SK-N-SH treated with all-trans-retinoic acid at 6 μM for 48 hours (cell line): ENCODE data around the gene KLHL18.

ENCODE experiments used
- ATAC-seq: fragments of 200-7000 bp; cut with Tn5 transposase; 3 replicates; pipeline ENCODE4 v1.9.1; 2020; ENCODE audit warnings: mild to moderate bottlenecking, moderate library complexity
- ARNTL ChIP-seq: fragments of 450-650 bp; formaldehyde crosslinking; IDR thresholded peaks from 2 replicates; pipeline ENCODE4 v1.5.0; 2020; ENCODE audit warnings: low read depth, mild to moderate bottlenecking, moderate library complexity, borderline replicate concordance
- CSDC2 ChIP-seq: fragments of 250-450 bp; sonication (Bioruptor Pico); IDR thresholded peaks from 2 replicates; pipeline ENCODE4 v1.5.0; 2020; ENCODE audit warnings: mild to moderate bottlenecking, moderate library complexity
- CSRNP3 ChIP-seq: fragments of 250-450 bp; sonication (Bioruptor Pico); IDR thresholded peaks from 2 replicates; pipeline ENCODE4 v1.5.1; 2021; ENCODE audit warnings: mild to moderate bottlenecking, moderate library complexity
- GLIS3 ChIP-seq: fragments of 250-450 bp; sonication (Bioruptor Pico); IDR thresholded peaks from 2 replicates; pipeline ENCODE4 v1.5.0; 2020; ENCODE audit warnings: mild to moderate bottlenecking, moderate library complexity
- ISL1 ChIP-seq: fragments of 250-450 bp; sonication (Bioruptor Pico); IDR thresholded peaks from 2 replicates; pipeline ENCODE4 v2.1.2; 2022; ENCODE audit warnings: mild to moderate bottlenecking, moderate library complexity
- OSR1 ChIP-seq: fragments of 250-450 bp; sonication (Bioruptor Pico); IDR thresholded peaks from 2 replicates; pipeline ENCODE4 v1.8.0; 2022; ENCODE audit warnings: moderate library complexity, mild to moderate bottlenecking, inconsistent platforms
- PATZ1 ChIP-seq: fragments of 250-450 bp; sonication (Bioruptor Pico); IDR thresholded peaks from 2 replicates; pipeline ENCODE4 v1.8.0; 2020; ENCODE audit warnings: mild to moderate bottlenecking, moderate library complexity, borderline replicate concordance
- PPARA ChIP-seq: fragments of 250-450 bp; sonication (Bioruptor Pico); IDR thresholded peaks from 2 replicates; pipeline ENCODE4 v1.5.0; 2020; ENCODE audit warnings: mild to moderate bottlenecking, borderline replicate concordance
- RARB ChIP-seq: fragments of 250-450 bp; sonication (Bioruptor Pico); IDR thresholded peaks from 2 replicates; pipeline ENCODE4 v1.8.0; 2021; ENCODE audit warnings: mild to moderate bottlenecking, moderate library complexity
- SNAI2 ChIP-seq: fragments of 250-450 bp; sonication (Bioruptor Pico); IDR thresholded peaks from 2 replicates; pipeline ENCODE4 v1.5.0; 2020; ENCODE audit warnings: mild to moderate bottlenecking, moderate library complexity
- TCF4 ChIP-seq: fragments of 250-450 bp; sonication (Bioruptor Pico); IDR thresholded peaks from 2 replicates; pipeline ENCODE4 v1.8.0; 2021; ENCODE audit warnings: mild to moderate bottlenecking, moderate library complexity, borderline replicate concordance
- TOX ChIP-seq: fragments of 250-450 bp; sonication (Bioruptor Pico); IDR thresholded peaks from 2 replicates; pipeline ENCODE4 v1.8.0; 2021; ENCODE audit warnings: mild to moderate bottlenecking, moderate library complexity, borderline replicate concordance
- TSHZ2 ChIP-seq: fragments of 250-450 bp; sonication (Bioruptor Pico); IDR thresholded peaks from 2 replicates; pipeline ENCODE4 v1.5.0; 2020; ENCODE audit warnings: mild to moderate bottlenecking, moderate library complexity
- ZC3H10 ChIP-seq: fragments of 250-450 bp; sonication (Bioruptor Pico); IDR thresholded peaks from 2 replicates; pipeline ENCODE4 v1.5.1; 2021; ENCODE audit warnings: mild to moderate bottlenecking, moderate library complexity
- ZFP3 ChIP-seq: fragments of 250-450 bp; sonication (Bioruptor Pico); IDR thresholded peaks from 2 replicates; pipeline ENCODE4 v1.5.0; 2020; ENCODE audit warnings: mild to moderate bottlenecking, moderate library complexity
- ZFP30 ChIP-seq: fragments of 450-650 bp; formaldehyde crosslinking; IDR thresholded peaks from 2 replicates; pipeline ENCODE4 v1.5.0; 2022; ENCODE audit warnings: mild to moderate bottlenecking, moderate library complexity
- ZNF565 ChIP-seq: fragments of 450-650 bp; formaldehyde crosslinking; conservative IDR thresholded peaks from 2 replicates; pipeline ENCODE4 v1.5.0; 2020; ENCODE audit warnings: low read depth, mild to moderate bottlenecking, moderate library complexity
- ZNF70 ChIP-seq: fragments of 450-650 bp; formaldehyde crosslinking; IDR thresholded peaks from 2 replicates; pipeline ENCODE4 v1.5.0; 2020; ENCODE audit warnings: mild to moderate bottlenecking, moderate library complexity
- ZNF8 ChIP-seq: fragments of 450-650 bp; formaldehyde crosslinking; IDR thresholded peaks from 2 replicates; pipeline ENCODE4 v1.5.0; 2020; ENCODE audit warnings: mild to moderate bottlenecking, moderate library complexity
- TF ChIP-seq, protein P1 (sequence below): fragments of 250-450 bp; sonication (Bioruptor Pico); IDR thresholded peaks from 2 replicates; pipeline ENCODE4 v1.5.1; 2020; ENCODE audit warnings: low read depth, mild to moderate bottlenecking, moderate library complexity
- TF ChIP-seq, protein P2 (sequence below): fragments of 250-450 bp; sonication (Bioruptor Pico); IDR thresholded peaks from 2 replicates; pipeline ENCODE4 v1.8.0; 2021; ENCODE audit warnings: low read depth, mild to moderate bottlenecking, moderate library complexity, borderline replicate concordance

KLHL18 gene

DNA sequence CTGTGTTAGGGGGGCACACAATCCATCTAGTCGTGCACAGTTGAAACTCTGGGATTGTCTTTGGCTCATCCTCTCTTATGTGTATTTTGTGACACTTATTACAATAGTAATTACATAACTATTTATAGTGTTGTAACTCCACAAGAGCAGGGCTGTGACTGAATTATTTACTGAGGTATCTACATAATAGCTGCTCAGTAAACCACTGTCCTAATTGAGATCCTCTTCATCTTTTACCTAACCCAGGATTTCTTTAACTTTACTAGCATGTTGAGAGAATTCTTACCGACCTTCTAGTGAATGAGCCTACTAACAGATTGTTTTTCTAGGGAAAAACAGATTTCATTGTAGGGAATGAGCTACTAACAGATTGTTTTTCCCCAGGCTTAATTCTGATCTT, 11.1 kb downstream of the KLHL18 start:
- TF ChIP-seq RARB (no peak), ISL1 (CRISPR knock-in tag) (no peak), CSDC2 (CRISPR knock-in tag) (no peak), ZFP3 (CRISPR knock-in tag) (no peak), OSR1 (CRISPR knock-in tag) (no peak), SNAI2 (CRISPR knock-in tag) (no peak), PATZ1 (no peak), GLIS3 (no peak), TCF4 (no peak), ZNF565 (CRISPR knock-in tag) (no peak)
- TF ChIP-seq, protein P1, sequence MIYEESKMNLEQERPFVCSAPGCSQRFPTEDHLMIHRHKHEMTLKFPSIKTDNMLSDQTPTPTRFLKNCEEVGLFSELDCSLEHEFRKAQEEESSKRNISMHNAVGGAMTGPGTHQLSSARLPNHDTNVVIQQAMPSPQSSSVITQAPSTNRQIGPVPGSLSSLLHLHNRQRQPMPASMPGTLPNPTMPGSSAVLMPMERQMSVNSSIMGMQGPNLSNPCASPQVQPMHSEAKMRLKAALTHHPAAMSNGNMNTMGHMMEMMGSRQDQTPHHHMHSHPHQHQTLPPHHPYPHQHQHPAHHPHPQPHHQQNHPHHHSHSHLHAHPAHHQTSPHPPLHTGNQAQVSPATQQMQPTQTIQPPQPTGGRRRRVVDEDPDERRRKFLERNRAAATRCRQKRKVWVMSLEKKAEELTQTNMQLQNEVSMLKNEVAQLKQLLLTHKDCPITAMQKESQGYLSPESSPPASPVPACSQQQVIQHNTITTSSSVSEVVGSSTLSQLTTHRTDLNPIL = no peak
- no peak for ATAC-seq

- TF ChIP-seq ISL1 (CRISPR knock-in tag) (no peak), ZNF8 (CRISPR knock-in tag) (no peak), ARNTL (CRISPR knock-in tag) (no peak), ZC3H10 (CRISPR knock-in tag) (no peak), TOX (CRISPR knock-in tag) (no peak)
- TF ChIP-seq, protein P2, sequence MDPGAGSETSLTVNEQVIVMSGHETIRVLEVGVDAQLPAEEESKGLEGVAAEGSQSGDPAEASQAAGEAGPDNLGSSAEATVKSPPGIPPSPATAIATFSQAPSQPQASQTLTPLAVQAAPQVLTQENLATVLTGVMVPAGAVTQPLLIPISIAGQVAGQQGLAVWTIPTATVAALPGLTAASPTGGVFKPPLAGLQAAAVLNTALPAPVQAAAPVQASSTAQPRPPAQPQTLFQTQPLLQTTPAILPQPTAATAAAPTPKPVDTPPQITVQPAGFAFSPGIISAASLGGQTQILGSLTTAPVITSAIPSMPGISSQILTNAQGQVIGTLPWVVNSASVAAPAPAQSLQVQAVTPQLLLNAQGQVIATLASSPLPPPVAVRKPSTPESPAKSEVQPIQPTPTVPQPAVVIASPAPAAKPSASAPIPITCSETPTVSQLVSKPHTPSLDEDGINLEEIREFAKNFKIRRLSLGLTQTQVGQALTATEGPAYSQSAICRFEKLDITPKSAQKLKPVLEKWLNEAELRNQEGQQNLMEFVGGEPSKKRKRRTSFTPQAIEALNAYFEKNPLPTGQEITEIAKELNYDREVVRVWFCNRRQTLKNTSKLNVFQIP (CRISPR knock-in tag) = no peak
These were observed 11.6 kb downstream of the KLHL18 start for GRCh38 chr3:47294392-47294791.

DNA sequence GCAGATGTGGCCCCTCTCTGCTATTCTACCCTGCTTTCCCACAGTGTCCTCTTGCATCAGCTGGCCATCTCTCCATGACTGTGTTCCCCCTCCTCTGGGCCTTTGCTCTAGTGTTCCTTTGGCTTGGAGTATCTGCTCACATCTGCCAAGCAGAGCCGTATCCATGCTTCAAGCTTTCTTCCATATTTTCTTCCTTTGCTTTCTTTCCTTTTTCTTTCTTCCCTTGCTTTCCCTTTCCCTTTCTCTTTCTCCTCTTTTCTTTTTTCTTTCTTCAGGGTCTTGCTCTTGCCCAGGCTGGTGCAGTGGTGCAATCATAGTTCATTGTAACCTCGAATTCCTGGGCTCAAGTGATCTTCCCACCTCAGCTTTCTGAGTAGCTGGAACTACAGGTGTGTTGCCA, 12.6 kb downstream of the KLHL18 start:
- no peak for ATAC-seq

More at GRCh38 chr3:47294392-47294791, 11.6 kb downstream of the KLHL18 start:
- no peak for ATAC-seq

GRCh38 chr3:47295976-47296375, 13.2 kb downstream of the KLHL18 start:
- TF ChIP-seq TSHZ2 (CRISPR knock-in tag) (no peak), TCF4 (no peak), ZNF70 (CRISPR knock-in tag) (no peak), CSRNP3 (no peak), ZNF8 (CRISPR knock-in tag) (no peak), CSDC2 (CRISPR knock-in tag) (no peak)
- ATAC-seq = no peak

More for the DNA sequence above, 12.6 kb downstream of the KLHL18 start:
- TF ChIP-seq ZFP30 (CRISPR knock-in tag) (no peak), OSR1 (CRISPR knock-in tag) (no peak), TOX (CRISPR knock-in tag) (no peak), ARNTL (CRISPR knock-in tag) (no peak), CSDC2 (CRISPR knock-in tag) (no peak), ZNF565 (CRISPR knock-in tag) (no peak), CSRNP3 (no peak), PPARA (CRISPR knock-in tag) (no peak), ZFP3 (CRISPR knock-in tag) (no peak), ZNF70 (CRISPR knock-in tag) (no peak)
